Keratinocyte (primary cell): ENCODE results near the gene IL37.

Source experiments
- EZH2 ChIP-seq: IDR thresholded peaks from one replicate; pipeline ENCODE4 v1.6.1; 2012; ENCODE audit warnings: inconsistent platforms, mild to moderate bottlenecking, low read length, moderate library complexity
- TF ChIP-seq, protein P1 (sequence below), 3 experiments: IDR thresholded peaks in 1 of 3; conservative IDR thresholded peaks in 1 of 3; optimal IDR thresholded peaks in 1 of 3; 2 replicates in 2 of 3; 3 replicates in 1 of 3; pipeline versions ENCODE3 to v1.5.1; 2011; ENCODE audit warnings: low read length in 3 of 3, mild to moderate bottlenecking in 3 of 3, moderate library complexity in 2 of 3, control low read depth in 1 of 3, inconsistent platforms in 1 of 3; ENCODE audit not compliant: insufficient read depth in 2 of 3; ENCODE audit errors: extremely low read depth in 1 of 3

DNA sequence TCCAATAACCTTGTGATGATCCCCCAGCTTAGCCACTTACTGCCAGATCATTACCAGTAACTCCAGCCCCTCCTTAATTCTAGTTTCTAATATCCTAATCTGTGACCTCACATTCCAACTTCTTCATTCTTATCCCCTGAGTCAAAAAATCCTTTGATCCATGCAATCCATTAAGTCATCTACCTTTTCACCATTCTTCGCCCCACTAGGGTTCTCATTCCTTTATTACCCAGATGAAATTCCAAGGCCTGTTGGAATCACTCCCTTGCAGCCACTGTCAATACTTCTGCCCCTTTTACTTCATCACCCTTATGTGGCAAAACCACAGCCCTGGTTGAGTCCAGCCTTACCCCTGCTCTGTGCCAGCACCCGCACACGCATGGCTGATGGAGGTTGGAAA is 46.5 kb downstream of the IL37 start:
- TF ChIP-seq, protein P1, sequence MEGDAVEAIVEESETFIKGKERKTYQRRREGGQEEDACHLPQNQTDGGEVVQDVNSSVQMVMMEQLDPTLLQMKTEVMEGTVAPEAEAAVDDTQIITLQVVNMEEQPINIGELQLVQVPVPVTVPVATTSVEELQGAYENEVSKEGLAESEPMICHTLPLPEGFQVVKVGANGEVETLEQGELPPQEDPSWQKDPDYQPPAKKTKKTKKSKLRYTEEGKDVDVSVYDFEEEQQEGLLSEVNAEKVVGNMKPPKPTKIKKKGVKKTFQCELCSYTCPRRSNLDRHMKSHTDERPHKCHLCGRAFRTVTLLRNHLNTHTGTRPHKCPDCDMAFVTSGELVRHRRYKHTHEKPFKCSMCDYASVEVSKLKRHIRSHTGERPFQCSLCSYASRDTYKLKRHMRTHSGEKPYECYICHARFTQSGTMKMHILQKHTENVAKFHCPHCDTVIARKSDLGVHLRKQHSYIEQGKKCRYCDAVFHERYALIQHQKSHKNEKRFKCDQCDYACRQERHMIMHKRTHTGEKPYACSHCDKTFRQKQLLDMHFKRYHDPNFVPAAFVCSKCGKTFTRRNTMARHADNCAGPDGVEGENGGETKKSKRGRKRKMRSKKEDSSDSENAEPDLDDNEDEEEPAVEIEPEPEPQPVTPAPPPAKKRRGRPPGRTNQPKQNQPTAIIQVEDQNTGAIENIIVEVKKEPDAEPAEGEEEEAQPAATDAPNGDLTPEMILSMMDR (optimal IDR thresholded peaks at IDR 0.05 in 1 of 3, IDR thresholded peaks at IDR 0.05 in 1 of 3, conservative IDR thresholded peaks at IDR 0.05 in 1 of 3; ENCODE audit: extremely low read depth in 1 of 3, insufficient read depth in 2 of 3, low read length in 3 of 3), result no peak
- TF ChIP-seq EZH2, result no peak
